GM10266 (cell line): ENCODE measurements around the gene CCT6B.

ENCODE experiments used
- DNase-seq: peaks from one replicate; pipeline ENCODE4 v3.0.0; 2012; ENCODE audit errors: extremely low spot score
- TF ChIP-seq, protein P1 (sequence below): IDR thresholded peaks from 2 replicates; pipeline ENCODE4 v1.5.1; 2012; ENCODE audit warnings: mild to moderate bottlenecking, low read depth; ENCODE audit not compliant: control insufficient read depth, insufficient read depth; ENCODE audit errors: missing control alignments

CCT6B gene

DNA sequence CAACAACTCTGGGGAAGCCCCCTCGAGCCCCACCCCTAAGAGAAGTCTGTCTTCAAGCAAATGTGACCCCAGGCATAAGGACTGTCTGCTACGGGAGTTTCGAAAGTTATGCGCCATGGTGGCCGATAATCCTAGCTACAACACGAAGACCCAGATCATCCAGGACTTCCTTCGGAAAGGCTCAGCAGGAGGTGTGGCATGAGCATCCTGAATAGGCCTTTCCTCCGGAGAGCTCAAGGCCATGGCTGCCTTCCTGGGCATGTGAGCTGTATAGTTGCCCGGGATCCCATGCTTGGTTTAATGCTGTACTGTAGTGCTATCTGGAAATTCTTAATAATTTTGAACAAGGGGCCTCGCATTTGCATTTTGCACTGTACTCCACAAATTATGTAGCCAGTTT lies 28.2 kb upstream of the CCT6B start:
- no peak for DNase-seq
- TF ChIP-seq, protein P1, sequence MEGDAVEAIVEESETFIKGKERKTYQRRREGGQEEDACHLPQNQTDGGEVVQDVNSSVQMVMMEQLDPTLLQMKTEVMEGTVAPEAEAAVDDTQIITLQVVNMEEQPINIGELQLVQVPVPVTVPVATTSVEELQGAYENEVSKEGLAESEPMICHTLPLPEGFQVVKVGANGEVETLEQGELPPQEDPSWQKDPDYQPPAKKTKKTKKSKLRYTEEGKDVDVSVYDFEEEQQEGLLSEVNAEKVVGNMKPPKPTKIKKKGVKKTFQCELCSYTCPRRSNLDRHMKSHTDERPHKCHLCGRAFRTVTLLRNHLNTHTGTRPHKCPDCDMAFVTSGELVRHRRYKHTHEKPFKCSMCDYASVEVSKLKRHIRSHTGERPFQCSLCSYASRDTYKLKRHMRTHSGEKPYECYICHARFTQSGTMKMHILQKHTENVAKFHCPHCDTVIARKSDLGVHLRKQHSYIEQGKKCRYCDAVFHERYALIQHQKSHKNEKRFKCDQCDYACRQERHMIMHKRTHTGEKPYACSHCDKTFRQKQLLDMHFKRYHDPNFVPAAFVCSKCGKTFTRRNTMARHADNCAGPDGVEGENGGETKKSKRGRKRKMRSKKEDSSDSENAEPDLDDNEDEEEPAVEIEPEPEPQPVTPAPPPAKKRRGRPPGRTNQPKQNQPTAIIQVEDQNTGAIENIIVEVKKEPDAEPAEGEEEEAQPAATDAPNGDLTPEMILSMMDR: no peak

DNA sequence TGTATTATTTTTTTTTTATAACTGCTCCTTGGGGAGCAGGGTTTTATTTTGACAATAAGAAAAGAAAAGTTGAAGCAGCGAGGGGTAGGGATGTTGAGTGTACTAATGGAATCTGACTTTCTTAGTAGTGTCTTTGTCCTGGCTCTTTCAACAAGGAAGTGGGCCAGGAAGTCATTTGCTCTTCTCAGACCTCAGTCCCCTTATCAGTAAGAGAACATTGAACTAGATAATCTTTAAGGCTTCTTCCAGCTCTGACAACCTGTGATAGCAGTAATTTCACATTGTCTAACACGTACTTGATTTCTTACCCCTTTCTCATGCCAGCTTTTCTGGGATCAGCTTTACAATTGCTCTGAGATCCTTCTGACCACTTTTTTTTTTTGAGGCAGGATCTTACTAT lies 27.4 kb upstream of the CCT6B start:
- no peak for DNase-seq
- TF ChIP-seq, protein P1: no peak

DNA sequence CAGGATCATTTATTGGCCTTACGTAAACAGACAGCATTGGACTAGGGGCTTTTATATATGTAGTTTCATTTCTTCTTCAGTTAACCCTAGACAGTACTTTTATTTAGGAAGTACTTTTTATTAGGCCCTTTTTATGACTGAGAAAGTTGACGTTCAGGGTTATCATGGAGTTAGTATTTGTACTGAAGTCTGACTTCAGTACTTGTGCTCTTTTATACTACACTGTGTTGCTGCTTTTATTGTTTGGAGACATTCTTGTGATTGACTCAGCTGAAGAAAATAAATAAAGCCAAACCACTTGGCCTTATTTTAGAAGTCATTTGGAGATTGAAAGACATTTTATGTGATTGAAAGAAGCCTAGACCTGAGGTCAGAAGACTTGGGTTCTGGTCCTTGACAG lies 26.0 kb upstream of the CCT6B start:
- TF ChIP-seq, protein P1: no peak

DNA sequence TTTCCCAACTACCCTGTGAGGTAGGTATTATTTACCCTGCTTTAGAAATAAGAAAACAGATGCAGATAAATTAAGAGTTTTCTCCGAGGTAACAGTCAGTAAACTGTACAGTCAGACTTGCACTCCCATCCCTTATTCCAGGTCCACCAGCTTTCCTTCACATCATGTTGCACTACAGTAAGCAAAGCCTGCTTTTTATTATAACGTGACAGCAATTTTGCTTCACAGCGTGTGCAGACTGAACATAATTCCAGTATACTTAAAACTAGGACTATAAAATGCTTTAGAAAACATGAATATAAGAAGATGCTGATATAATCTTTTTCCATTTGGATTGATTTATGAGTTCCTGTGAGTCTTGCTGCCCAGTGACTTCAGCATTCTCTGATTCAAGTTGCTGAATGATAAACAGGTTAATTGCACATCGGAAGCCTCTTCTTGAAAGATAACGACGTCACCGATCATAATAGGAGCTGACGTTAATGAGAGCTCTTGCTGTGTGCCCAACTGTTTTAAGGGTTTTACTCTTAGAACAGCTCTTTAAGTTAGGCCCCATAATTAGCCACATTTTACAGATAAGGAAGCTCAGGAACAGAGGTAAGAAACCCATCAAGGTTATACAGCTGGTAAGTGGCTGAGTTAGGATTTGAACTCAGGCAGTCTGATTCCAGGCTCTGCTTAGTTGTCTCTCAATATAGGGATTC lies 20.4 kb upstream of the CCT6B start:
- DNase-seq: no peak

More for the DNA sequence above, 26.0 kb upstream of the CCT6B start:
- DNase-seq: no peak

DNA sequence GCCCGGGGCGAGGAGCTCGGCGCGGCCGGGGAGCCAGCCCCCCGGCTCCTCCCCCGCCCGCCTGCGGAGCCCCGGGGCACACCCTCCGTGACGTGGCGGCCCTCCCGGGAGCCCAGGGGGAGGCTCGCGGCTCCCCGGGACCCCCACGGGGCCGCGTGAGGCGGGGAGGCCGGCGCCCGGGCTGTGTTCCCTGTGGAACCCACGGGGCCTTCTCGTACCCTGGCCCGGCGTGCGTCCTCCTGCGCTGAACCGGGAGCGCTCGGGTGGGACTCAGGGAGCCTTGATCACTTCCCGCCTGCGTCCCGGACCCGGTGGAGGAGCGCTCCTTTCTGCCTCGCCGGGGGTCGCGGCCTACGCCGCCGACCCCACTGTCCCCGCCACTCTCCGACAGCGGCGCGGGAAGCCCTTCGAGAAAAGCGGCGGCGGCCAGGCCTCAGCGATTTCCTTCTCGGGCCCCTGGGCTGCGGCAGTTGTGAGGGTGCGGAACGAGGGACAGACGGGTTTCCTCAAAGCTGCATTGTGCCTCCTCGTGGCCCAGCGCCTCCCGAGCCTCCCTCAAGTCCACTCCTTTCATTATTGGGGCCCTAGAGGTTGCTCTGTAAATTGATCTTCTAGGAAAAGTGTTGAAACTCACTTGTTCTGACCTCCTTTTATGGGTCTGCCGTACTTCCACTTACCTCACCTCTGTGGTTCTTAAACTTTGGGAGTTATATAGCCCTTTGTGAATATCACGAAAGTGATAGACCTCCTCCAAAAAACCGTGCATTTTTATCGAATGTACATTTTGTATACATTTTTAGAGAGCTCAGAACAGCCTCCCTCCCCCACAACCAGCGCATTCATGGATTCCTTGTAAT lies 19.6 kb upstream of the CCT6B start:
- TF ChIP-seq, protein P1: peak; percentile 37
- peak; percentile 92 for DNase-seq

More for the DNA sequence above, 20.4 kb upstream of the CCT6B start:
- TF ChIP-seq, protein P1: no peak

DNA sequence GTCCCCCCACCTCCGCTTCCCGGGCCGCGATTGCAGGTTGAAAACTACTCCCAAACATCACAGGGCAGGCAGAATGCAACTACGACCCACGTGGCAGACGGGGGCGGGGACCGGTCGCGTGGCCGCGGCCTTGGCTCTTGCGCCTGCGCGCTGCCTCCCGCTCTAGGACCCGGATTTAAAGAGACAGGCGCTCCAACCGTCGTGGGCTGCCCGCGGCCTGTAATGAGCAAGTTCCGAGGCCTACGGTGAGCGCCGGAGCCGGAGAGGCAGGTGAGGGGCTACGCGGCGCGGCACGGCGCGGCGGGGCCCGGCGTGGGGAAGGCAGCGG lies 19.1 kb upstream of the CCT6B start, which contains the start of gene LIG3:
Gene LIG3 (plus strand): TSS at position 160 of the 328 bp plus-strand sequence. CDS start 2,494 bp downstream, outside the sequence.
- TF ChIP-seq, protein P1: no peak
- peak; percentile 96 for DNase-seq
